BE2C (cell line): ENCODE measurements around the gene U2SURP.

Experiments used
- DNase-seq: peaks from one replicate; pipeline ENCODE4 v3.0.0-alpha.2; 2020
- H3K27me3 ChIP-seq: fragments of 250-450 bp; sonication (Bioruptor Pico); 2 replicates; pipeline ENCODE4 v1.5.1; 2020; ENCODE audit warnings: mild to moderate bottlenecking
- H3K36me3 ChIP-seq: fragments of 250-450 bp; sonication (Bioruptor Pico); 2 replicates; pipeline ENCODE4 v1.5.1; 2020; ENCODE audit warnings: mild to moderate bottlenecking
- H3K4me1 ChIP-seq: fragments of 250-450 bp; sonication (Bioruptor Pico); 2 replicates; pipeline ENCODE4 v1.5.1; 2020
- H3K4me3 ChIP-seq: 2 replicates; pipeline ENCODE4 v1.5.1; 2011; ENCODE audit warnings: low read depth, low read length
- H3K9me3 ChIP-seq: fragments of 250-450 bp; sonication (Bioruptor Pico); 2 replicates; pipeline ENCODE4 v1.5.1; 2020
- CTCF ChIP-seq: IDR thresholded peaks from 2 replicates; pipeline ENCODE4 v1.5.1; 2012; ENCODE audit warnings: mild to moderate bottlenecking, low read depth, low read length

Gene U2SURP

DNA sequence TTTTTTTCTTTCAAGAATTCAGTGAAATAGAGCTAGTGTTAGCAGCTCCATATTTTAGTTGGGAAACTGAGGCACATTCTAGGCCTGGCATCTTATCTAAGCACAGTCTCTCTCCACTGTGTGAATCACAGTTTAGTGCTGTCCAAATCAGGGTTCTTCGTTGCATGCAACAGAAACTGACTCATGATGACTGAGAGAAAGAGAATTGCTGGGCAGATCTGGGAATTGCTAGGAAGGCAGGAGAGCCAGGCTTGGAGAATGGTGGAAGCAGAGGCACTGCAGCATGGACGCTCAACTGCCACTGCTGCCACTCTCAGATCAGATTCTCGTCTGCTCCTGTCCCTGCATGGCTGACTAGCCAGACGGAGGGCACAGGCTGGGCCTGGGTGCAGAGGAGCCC, 77.5 kb downstream of the U2SURP start:
- Histone ChIP-seq H3K27me3 (no peaks in the 10 kb centered on the region), H3K4me1 (no peaks in the 10 kb centered on the region), H3K36me3 (no peaks in the 10 kb centered on the region), H3K4me3 (no peak overlapping the region), H3K9me3 (no peaks in the 10 kb centered on the region)
- TF ChIP-seq CTCF, result no peak
- no peak for DNase-seq

GRCh38 chr3:143080196-143080595, 78.8 kb downstream of the U2SURP start:
- H3K9me3 ChIP-seq, result no peaks in the 10 kb centered on the region
- H3K36me3 ChIP-seq, result no peaks in the 10 kb centered on the region
- DNase-seq, result no peak
- TF ChIP-seq CTCF, result no peak
- H3K27me3 ChIP-seq, result no peaks in the 10 kb centered on the region
- no peaks in the 10 kb centered on the region; the same call in 1 of the 2 replicates for H3K4me1 ChIP-seq
- no peak overlapping the region for H3K4me3 ChIP-seq

GRCh38 chr3:143081365-143081764, 80.0 kb downstream of the U2SURP start:
- Histone ChIP-seq H3K36me3 (no peaks in the 10 kb centered on the region), H3K4me3 (no peak overlapping the region), H3K27me3 (no peaks in the 10 kb centered on the region), H3K9me3 (no peaks in the 10 kb centered on the region), H3K4me1 (no peaks in the 10 kb centered on the region; the same call in 1 of the 2 replicates)
- DNase-seq, result no peak
- no peak for TF ChIP-seq CTCF

DNA sequence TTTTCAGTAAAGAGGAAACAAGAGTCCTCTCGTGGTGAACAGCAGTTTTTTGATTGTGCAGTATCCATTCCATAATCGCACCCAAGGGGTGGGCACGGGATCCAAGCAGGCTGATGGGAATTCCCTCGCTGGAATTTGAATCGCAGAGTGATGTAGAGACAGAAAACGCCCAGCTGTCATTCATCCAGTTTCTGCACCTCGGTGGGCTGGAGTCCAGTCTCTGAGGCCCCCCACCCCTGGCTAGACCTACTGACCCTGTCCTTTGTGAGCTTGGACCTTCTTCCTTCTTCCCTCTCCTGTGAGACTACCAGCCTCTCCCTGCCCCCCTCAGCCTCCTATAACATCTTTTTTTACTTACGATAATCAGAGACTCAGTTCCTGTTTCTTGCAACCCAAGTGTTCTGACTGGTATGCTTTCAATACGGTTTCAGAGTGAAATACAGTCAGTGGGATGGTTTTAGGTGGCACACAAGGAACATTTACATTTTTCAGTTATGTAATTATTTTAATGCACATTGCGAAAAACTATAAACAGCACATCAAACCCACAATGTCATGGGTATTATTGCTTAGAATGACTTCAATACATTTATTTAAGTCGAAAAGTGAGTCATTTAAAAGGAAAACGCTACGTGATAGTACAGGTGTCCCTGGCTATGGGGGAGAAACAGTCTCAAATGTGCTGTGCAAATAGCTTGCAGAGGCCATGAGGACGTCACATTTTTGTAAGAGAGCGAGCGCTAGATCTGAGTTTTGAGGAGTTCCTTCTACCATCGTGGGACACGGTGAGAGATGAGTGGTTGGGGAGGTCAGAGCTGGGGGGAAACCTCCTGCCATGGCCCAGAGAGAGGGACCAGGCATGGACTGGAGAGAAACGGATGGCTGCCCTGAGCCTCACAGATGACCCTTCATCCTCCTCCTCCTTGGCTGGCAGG, 80.7 kb downstream of the U2SURP start:
- no peaks in the 10 kb centered on the region for H3K27me3 ChIP-seq
- TF ChIP-seq CTCF, result no peak
- no peaks in the 10 kb centered on the region; the same call in 1 of the 2 replicates for H3K4me1 ChIP-seq
- no peak for DNase-seq
- H3K36me3 ChIP-seq, result no peaks in the 10 kb centered on the region
- no peak overlapping the region for H3K4me3 ChIP-seq
- H3K9me3 ChIP-seq, result no peaks in the 10 kb centered on the region

DNA sequence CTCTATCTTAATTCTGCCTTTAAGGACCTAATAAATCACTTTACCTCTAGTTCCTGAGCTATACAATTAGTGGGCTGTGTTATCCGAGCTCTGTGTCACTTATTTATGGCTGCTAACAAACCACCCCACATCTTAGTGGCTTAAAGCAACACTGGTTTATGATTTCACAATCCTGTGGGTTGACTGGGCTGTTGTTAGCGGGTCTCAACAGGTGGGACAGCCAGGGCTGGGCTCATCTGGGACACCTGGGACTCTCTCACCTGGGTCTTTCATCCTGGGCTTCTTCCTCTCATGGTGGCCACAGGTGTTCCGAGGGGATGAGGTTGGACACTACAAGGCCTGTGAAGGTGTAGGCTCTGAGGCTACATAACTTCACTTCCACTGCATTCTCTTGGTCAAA, 82.4 kb downstream of the U2SURP start:
- no peaks in the 10 kb centered on the region for H3K36me3 ChIP-seq
- H3K27me3 ChIP-seq, result no peaks in the 10 kb centered on the region
- TF ChIP-seq CTCF, result no peak
- no peak overlapping the region for H3K4me3 ChIP-seq
- H3K9me3 ChIP-seq, result no peaks in the 10 kb centered on the region
- no peaks in the 10 kb centered on the region; the same call in 1 of the 2 replicates for H3K4me1 ChIP-seq
- DNase-seq, result no peak
